GM19463 (cell line): ENCODE data around the gene ZNF764.
"Not testable (repeated sequence)": the region's sequence is repeated elsewhere in the genome, so short reads cannot be mapped to it uniquely, and the experiment has no call there.

Source experiments
- ATAC-seq: cut with Tn5 transposase; IDR thresholded peaks from one replicate; pipeline ENCODE4 v1.9.1; 2021; ENCODE audit warnings: mild to moderate bottlenecking, moderate library complexity; ENCODE audit not compliant: unreplicated experiment

The ZNF764 gene

GRCh38 chr16:30551781-30552180, 6.4 kb downstream of the ZNF764 start:
- ATAC-seq = no peak

GRCh38 chr16:30548416-30549253, 9.5 kb downstream of the ZNF764 start:
- ATAC-seq = no peak

GRCh38 chr16:30546115-30546514, 12.1 kb downstream of the ZNF764 start:
- ATAC-seq = no peak

GRCh38 chr16:30543067-30543466, 15.1 kb downstream of the ZNF764 start:
- ATAC-seq = no peak

GRCh38 chr16:30541502-30542329, 16.5 kb downstream of the ZNF764 start:
- ATAC-seq = no peak

GRCh38 chr16:30540916-30541464, 17.2 kb downstream of the ZNF764 start:
- ATAC-seq = not testable (repeated sequence)

GRCh38 chr16:30539986-30540526, 18.1 kb downstream of the ZNF764 start:
- ATAC-seq = not testable (repeated sequence)

- no peak for ATAC-seq
These were observed 18.9 kb downstream of the ZNF764 start for GRCh38 chr16:30539000-30539964.

GRCh38 chr16:30536391-30537024, 21.7 kb downstream of the ZNF764 start:
- ATAC-seq = not testable (repeated sequence)

GRCh38 chr16:30535777-30536190, 22.4 kb downstream of the ZNF764 start:
- peak; percentile 41 for ATAC-seq

GRCh38 chr16:30535106-30535776, 22.9 kb downstream of the ZNF764 start:
- peak; percentile 9 for ATAC-seq

GRCh38 chr16:30534368-30535105, 23.6 kb downstream of the ZNF764 start, which contains the start of gene ZNF747:
TSS of gene ZNF747 (minus strand) at chr16:30534858. CDS start at chr16:30534679, 179 bp downstream.
- peak; percentile 73 for ATAC-seq

- ATAC-seq = peak; percentile 6
These were observed 24.3 kb downstream of the ZNF764 start for GRCh38 chr16:30533748-30534367.

GRCh38 chr16:30533146-30533522, 25.0 kb downstream of the ZNF764 start:
- no peak for ATAC-seq

- no peak for ATAC-seq
These were observed 25.7 kb downstream of the ZNF764 start for GRCh38 chr16:30532285-30533145.

GRCh38 chr16:30530163-30531037, 27.8 kb downstream of the ZNF764 start:
- ATAC-seq = no peak
